ELF-1 (cell line): ENCODE data around the gene PARP9.

Source experiments
- DNase-seq: peaks from one replicate; pipeline ENCODE4 v3.0.0-alpha.2; 2016; ENCODE audit warnings: low read depth, low spot score

Gene PARP9

DNA sequence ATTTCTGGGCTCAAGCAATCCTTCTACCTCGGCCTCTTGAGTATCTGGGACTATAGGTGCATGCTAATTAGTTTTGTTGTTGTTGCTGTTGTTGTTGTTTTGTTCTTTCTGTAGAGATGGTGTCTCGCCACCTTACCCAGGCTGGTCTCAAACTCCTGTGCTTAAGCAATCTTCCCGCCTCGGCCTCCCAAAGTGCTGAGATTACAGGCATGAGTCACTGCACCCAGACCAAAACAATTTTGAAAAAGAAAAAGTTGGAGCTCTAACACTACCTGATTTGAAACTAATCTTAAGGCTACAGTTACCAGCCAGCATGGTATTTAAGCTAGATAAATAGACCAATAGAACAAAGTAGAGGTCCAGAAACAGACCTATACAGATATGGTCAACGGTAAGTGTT is 79.1 kb downstream of the PARP9 start:
- no peak for DNase-seq

DNA sequence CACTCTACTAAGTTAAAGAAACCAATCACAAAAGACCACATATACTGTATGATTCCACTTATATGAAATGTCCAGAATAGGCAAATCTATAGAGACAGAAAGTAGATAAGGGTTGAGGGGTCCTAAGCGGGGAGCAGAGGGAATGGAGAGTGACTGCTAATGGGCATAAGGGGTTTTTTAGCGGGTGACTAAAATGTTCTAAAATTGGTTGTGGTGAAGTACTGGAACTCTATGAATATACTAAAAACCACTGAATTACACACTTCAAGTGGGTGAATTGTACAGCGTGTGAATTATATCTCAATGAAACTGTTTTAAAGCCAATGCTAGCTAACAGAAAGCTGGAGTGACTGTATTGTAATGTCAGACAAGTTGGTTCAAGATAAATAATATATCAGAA is 82.7 kb downstream of the PARP9 start:
- DNase-seq = no peak
